Stomach (tissue), 4 donors: ENCODE measurements around the gene LRIG2.

ENCODE experiments used
- POLR2A ChIP-seq, 4 donors: fragments of 450-650 bp; IDR thresholded peaks; one replicate each; pipeline ENCODE4 v1.6.1; 2016; ENCODE audit warnings: antibody characterized with exemption in 4 of 4, control low read depth in 2 of 4, mild to moderate bottlenecking in 1 of 4, moderate library complexity in 1 of 4
- POLR2AphosphoS5 ChIP-seq, 3 donors: sonication (generic); formaldehyde crosslinking; IDR thresholded peaks; one replicate each; pipeline ENCODE4 v1.6.1; 2016; ENCODE audit warnings: antibody characterized with exemption in 3 of 3
- TF ChIP-seq, protein P1 (sequence below), 7 experiments: fragments of 450-650 bp in 4 of 7; fragments of 200-600 bp in 3 of 7; sonication (generic) in 3 of 7; IDR thresholded peaks; one replicate each; pipeline ENCODE4 v1.5.1; 2016 to 2019; ENCODE audit warnings: antibody characterized with exemption in 7 of 7, control low read depth in 2 of 7, mild to moderate bottlenecking in 1 of 7

DNA sequence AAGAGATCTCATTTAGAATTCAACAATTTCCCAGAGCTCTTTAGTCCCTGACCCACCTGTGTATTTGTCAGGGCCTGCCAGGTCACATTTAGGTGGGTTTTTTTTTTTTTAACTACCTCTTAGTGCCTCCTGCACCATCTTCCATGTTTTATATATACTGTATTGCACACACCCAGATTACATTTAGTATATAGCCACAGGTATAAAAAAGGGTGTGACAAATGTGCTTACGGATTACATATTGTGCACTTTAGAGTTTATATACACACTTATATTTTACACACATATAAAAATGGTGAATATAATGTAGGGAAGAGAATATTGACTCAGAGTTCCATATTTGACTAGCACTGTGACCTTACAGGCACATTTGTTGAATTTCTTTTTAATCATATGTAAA, 17.4 kb upstream of the LRIG2 start:
- no peak for TF ChIP-seq POLR2AphosphoS5 (IDR thresholded peaks at IDR 0.05)
- TF ChIP-seq POLR2A (IDR thresholded peaks at IDR 0.05), result no peak
- TF ChIP-seq, protein P1, sequence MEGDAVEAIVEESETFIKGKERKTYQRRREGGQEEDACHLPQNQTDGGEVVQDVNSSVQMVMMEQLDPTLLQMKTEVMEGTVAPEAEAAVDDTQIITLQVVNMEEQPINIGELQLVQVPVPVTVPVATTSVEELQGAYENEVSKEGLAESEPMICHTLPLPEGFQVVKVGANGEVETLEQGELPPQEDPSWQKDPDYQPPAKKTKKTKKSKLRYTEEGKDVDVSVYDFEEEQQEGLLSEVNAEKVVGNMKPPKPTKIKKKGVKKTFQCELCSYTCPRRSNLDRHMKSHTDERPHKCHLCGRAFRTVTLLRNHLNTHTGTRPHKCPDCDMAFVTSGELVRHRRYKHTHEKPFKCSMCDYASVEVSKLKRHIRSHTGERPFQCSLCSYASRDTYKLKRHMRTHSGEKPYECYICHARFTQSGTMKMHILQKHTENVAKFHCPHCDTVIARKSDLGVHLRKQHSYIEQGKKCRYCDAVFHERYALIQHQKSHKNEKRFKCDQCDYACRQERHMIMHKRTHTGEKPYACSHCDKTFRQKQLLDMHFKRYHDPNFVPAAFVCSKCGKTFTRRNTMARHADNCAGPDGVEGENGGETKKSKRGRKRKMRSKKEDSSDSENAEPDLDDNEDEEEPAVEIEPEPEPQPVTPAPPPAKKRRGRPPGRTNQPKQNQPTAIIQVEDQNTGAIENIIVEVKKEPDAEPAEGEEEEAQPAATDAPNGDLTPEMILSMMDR (IDR thresholded peaks at IDR 0.05), result no peak
